Measurements from ENCODE around the gene PNKP.

Gene PNKP

GRCh38 chr19:49889687-49890348, 22.4 kb upstream of the PNKP start:
- peak; percentile 84 to 92 for DNase-seq

- DNase-seq = no peak
These were observed 21.8 kb upstream of the PNKP start for GRCh38 chr19:49889038-49889686.

- no peak for DNase-seq
These were observed 21.1 kb upstream of the PNKP start for GRCh38 chr19:49888510-49888824.

- DNase-seq = no peak
These were observed 20.5 kb upstream of the PNKP start for GRCh38 chr19:49887665-49888509.

GRCh38 chr19:49887037-49887664, 19.8 kb upstream of the PNKP start:
- no peak for DNase-seq

- DNase-seq = no peak
These were observed 17.4 kb upstream of the PNKP start for GRCh38 chr19:49884760-49885159.

- DNase-seq = no peak
These were observed 16.7 kb upstream of the PNKP start for GRCh38 chr19:49884109-49884508.

- DNase-seq = no peak
These were observed 15.7 kb upstream of the PNKP start for GRCh38 chr19:49883094-49883493.

- DNase-seq = no peak
These were observed 15.3 kb upstream of the PNKP start for GRCh38 chr19:49882643-49883042.

GRCh38 chr19:49881672-49882394, 14.5 kb upstream of the PNKP start:
- no peak for DNase-seq

- DNase-seq = no peak
These were observed 13.8 kb upstream of the PNKP start for GRCh38 chr19:49881186-49881585.

- no peak for DNase-seq
These were observed 12.9 kb upstream of the PNKP start for GRCh38 chr19:49880162-49880869.

- DNase-seq = no peak
These were observed 12.0 kb upstream of the PNKP start for GRCh38 chr19:49879243-49879963.

GRCh38 chr19:49878744-49879070, 11.3 kb upstream of the PNKP start:
- DNase-seq = no peak

- DNase-seq = peak; percentile 95 to 96
These were observed 10.7 kb upstream of the PNKP start for GRCh38 chr19:49877879-49878743.

GRCh38 chr19:49877020-49877878, 9.9 kb upstream of the PNKP start, which contains the start of the genes AKT1S1 and TBC1D17:
Gene AKT1S1, minus strand, starts transcription at chr19:49877355. Its CDS starts 4,060 bp downstream, at chr19:49873295.
Gene TBC1D17, plus strand, starts transcription at chr19:49877702. Its CDS starts 22 bp downstream, at chr19:49877724.
- DNase-seq = peak; percentile 99 to 100

- DNase-seq = peak; percentile 98 to 99
These were observed 9.1 kb upstream of the PNKP start for GRCh38 chr19:49876422-49877019.

- peak; percentile 54 to 74 for DNase-seq
These were observed 8.6 kb upstream of the PNKP start for GRCh38 chr19:49875857-49876421.

- no peak for DNase-seq
These were observed 7.8 kb upstream of the PNKP start for GRCh38 chr19:49875177-49875576.

Data from NCI-H1930 (cell line).